Dermis microvascular lymphatic vessel endothelial cell (primary cell): ENCODE results near the gene PARP8. TPM values are rescaled to one million over a fixed set of nuclear protein-coding genes. Genes with fewer than 3 reads are reported as not detected.
"Not testable (repeated sequence)": the region's sequence is repeated elsewhere in the genome, so short reads cannot be mapped to it uniquely, and the experiment has no call there.

ENCODE experiments used
- DNase-seq, 2 donors: peaks; one replicate each; pipeline versions ENCODE4 v3.0.0 to v3.0.0-alpha.2; 2010; ENCODE audit warnings: low read depth in 2 of 2
- total RNA-seq: library from RNA; depleted of rRNA; stranded (reverse); fragments of >200 nt; gene quantifications from 2 replicates; pipeline ENCODE4 v1.2.1, GENCODE V29; 2014

PARP8 gene
- 0.39 and 0.76 TPM in 2 replicates for total RNA-seq

- peak in 1 of 2 donors; percentile 2 for DNase-seq
Observed at GRCh38 chr5:50666261-50667022, at the start of gene PARP8. PARP8 (plus strand) TSS chr5:50666637; CDS start chr5:50667096, 459 bp downstream.

- DNase-seq, result no peak
Observed at GRCh38 chr5:50623666-50624065, 42.8 kb upstream of the PARP8 start.

GRCh38 chr5:50634866-50635265, 31.6 kb upstream of the PARP8 start:
- not testable (repeated sequence) for DNase-seq

GRCh38 chr5:50637576-50637975, 28.9 kb upstream of the PARP8 start:
- not testable (repeated sequence) for DNase-seq

GRCh38 chr5:50646591-50646990, 19.8 kb upstream of the PARP8 start:
- DNase-seq, result no peak

GRCh38 chr5:50647726-50648125, 18.7 kb upstream of the PARP8 start:
- DNase-seq, result no peak

GRCh38 chr5:50653946-50654345, 12.5 kb upstream of the PARP8 start:
- no peak for DNase-seq

GRCh38 chr5:50655067-50655809, 11.2 kb upstream of the PARP8 start:
- no peak for DNase-seq

GRCh38 chr5:50655810-50656205, 10.6 kb upstream of the PARP8 start:
- DNase-seq, result no peak

GRCh38 chr5:50657044-50657443, 9.4 kb upstream of the PARP8 start:
- DNase-seq, result no peak

- DNase-seq, result no peak
Observed at GRCh38 chr5:50658246-50658645, 8.2 kb upstream of the PARP8 start.

GRCh38 chr5:50663636-50664035, 2.8 kb upstream of the PARP8 start:
- DNase-seq, result no peak

- no peak for DNase-seq
Observed at GRCh38 chr5:50665091-50665490, 1.3 kb upstream of the PARP8 start.

- DNase-seq, result not testable (repeated sequence)
Observed at GRCh38 chr5:50665761-50666202, 655 bp upstream of the PARP8 start.

GRCh38 chr5:50667023-50667652, 701 bp downstream of the PARP8 start:
- DNase-seq, result peak in 1 of 2 donors; percentile 10

GRCh38 chr5:50667653-50668595, 1.5 kb downstream of the PARP8 start:
- DNase-seq, result peak; percentile 20 to 21

- DNase-seq, result not testable (repeated sequence)
Observed at GRCh38 chr5:50668636-50669035, 2.2 kb downstream of the PARP8 start.

- DNase-seq, result no peak
Observed at GRCh38 chr5:50672663-50673062, 6.2 kb downstream of the PARP8 start.

- DNase-seq, result not testable (repeated sequence)
Observed at GRCh38 chr5:50673444-50673843, 7.0 kb downstream of the PARP8 start.

- no peak for DNase-seq
Observed at GRCh38 chr5:50675385-50675784, 8.9 kb downstream of the PARP8 start.

- not testable (repeated sequence) for DNase-seq
Observed at GRCh38 chr5:50679554-50679953, 13.1 kb downstream of the PARP8 start.
